Pancreas (tissue), 10 donors: ENCODE results near the gene ZC3HAV1L. TPM values are rescaled to one million over a fixed set of nuclear protein-coding genes. Genes with fewer than 3 reads are reported as not detected.

Source experiments
- ATAC-seq, 4 donors: fragments of 200-7000 bp; cut with Tn5 transposase; one replicate each; pipeline versions ENCODE4 v1.8.0 to v1.9.1; 2020; ENCODE audit warnings: mild to moderate bottlenecking in 4 of 4, moderate library complexity in 4 of 4
- DNase-seq, 6 donors: peaks; one replicate each; pipeline ENCODE4 v3.0.0-alpha.2; 2020
- FAIRE-seq: peaks from 2 replicates; lab custom pipeline; 2012; peaks lifted over from hg19 to GRCh38; lab: Jason Lieb, UNC
- H3K27ac ChIP-seq, 4 donors: fragments of 200-600 bp; sonication (generic); 1 replicate in 3 of 4; 2 replicates in 1 of 4; pipeline versions ENCODE4 v1.5.0 to v1.8.0; 2020
- H3K27me3 ChIP-seq, 4 donors: fragments of 200-600 bp; one replicate each; pipeline ENCODE4 v1.8.0; 2021
- H3K36me3 ChIP-seq, 3 donors: fragments of 200-600 bp; sonication (generic) in 1 of 3; one replicate each; pipeline versions ENCODE4 v1.5.0 to v1.8.0; 2020 to 2021
- H3K4me1 ChIP-seq, 3 donors: fragments of 200-600 bp; one replicate each; pipeline ENCODE4 v1.8.0; 2021
- H3K4me3 ChIP-seq, 4 donors: fragments of 200-600 bp; sonication (generic) in 2 of 4; one replicate each; pipeline versions ENCODE4 v1.5.0 to v1.8.0; 2020 to 2021
- H3K9me3 ChIP-seq, 4 donors: fragments of 200-600 bp; one replicate each; pipeline ENCODE4 v1.8.0; 2021
- WGBS, 2 donors: extraction: QIAGEN DNeasy Blood & Tissue Kit; methylation state at CpG; one replicate each; pipeline ENCODE4 v1.1.7; 2013; 5-methylcytosine and 5-hydroxymethylcytosine counted together
- intact Hi-C, 3 donors: fragments of 100-400 bp; cut with DNase I; formaldehyde crosslinking; loops; one replicate each; pipeline versions ENCODE4 v1.11.1 to v1.14.2; 2022
- polyA plus RNA-seq, 2 donors: library from polyadenylated mRNA; stranded (reverse); fragments of 200-250 nt; gene quantifications; one replicate each; pipeline ENCODE4 v1.2.3, GENCODE V29; 2013
- total RNA-seq, 6 donors: library from RNA; stranded (reverse); fragmentation: NEBNext Ultra II Directional in 4 of 6; extraction: Animal tissue kit (Norgen Biotek cat#: 25700) in 4 of 6; gene quantifications; one replicate each; pipeline versions ENCODE4 v1.2.1 to v1.2.4, GENCODE V29; 2021 to 2023
- TF ChIP-seq, protein P1 (sequence below), 4 donors: fragments of 200-600 bp; sonication (generic) in 3 of 4; IDR thresholded peaks; one replicate each; pipeline versions ENCODE4 v1.5.0 to v1.8.0; 2021; ENCODE audit warnings: antibody characterized with exemption in 4 of 4
- donor health status: healthy with polysubstance abuse.
- donor health status: DM: no; HTN: no; CAD: no; lungs with moderate emphysema.
- donor health status: DM: no; HTN: no; CAD: no.
- donor health status: control.
- donor health status: control.
- donor health status: Bipolar disorder and iron deficiency.
- donor health status: DM: yes; HTN: yes; CAD: no.
- donor health status: DM: no; HTN: no; CAD: no.
- donor health status: DM: no; HTN: no; CAD: no.
- donor health status: DM: yes; HTN: yes; CAD: no.

Gene ZC3HAV1L
- total and polyA plus RNA-seq, 8 donors = 0.87 to 5.7 (median 2.0) TPM

DNA sequence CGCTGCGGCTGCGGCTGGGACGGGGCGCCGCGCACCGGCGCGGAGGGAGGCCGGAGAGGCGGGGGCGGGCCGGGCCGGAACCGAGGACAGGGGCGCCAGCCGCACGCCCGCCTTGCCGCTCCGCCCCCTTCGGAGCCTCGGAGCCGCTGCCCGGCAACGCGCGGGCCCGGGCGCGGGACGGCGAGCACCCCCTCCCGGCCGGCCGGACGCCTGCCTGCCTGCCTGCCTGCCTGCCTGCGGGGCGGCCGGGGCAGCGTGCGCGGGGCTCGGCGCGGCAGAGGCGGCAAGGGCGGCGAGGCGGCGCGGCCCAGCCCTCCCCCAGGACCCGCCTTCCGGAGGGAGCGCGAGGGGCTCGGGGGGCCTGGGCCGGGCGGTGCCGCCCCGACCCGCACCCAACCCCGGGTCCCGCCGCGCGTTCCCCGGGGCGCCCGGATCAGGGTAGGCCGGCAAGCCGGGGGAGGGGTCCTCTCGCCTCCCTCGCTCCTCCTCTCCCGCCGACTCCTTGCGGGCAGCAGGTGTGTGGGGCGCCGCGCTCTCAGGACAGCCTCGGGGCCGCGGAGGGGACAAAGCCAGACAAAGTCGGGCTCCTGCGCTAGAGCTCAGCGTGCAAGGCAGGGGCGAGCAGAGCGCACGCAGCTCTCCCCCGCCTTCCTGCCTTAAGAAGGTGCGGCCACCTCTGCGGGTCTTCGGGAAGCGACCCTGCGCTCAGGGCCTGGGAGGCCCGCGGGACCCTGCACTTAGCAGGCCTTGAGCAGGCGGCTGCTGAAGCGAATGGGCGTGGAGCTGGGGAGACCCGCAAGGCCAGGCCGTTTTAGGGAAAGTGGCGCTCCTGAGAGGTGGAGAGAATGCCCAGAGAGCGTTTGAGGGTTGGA, 54.3 kb downstream of the ZC3HAV1L start, which contains the start of gene KIAA1549:
KIAA1549 (minus strand) TSS at position 58 of the 872 bp plus-strand sequence. CDS start 120 bp downstream, outside the sequence.
- peak within 1 kb of the TSS; percentile 40 to 58 (median 52) for H3K27ac ChIP-seq
- ATAC-seq (peak; percentile 81 to 88 (median 87)), FAIRE-seq (no peak), DNase-seq (peak; percentile 71 to 89 (median 84))
- H3K27me3 ChIP-seq = no peaks in the 10 kb centered on the region
- TF ChIP-seq, protein P1, sequence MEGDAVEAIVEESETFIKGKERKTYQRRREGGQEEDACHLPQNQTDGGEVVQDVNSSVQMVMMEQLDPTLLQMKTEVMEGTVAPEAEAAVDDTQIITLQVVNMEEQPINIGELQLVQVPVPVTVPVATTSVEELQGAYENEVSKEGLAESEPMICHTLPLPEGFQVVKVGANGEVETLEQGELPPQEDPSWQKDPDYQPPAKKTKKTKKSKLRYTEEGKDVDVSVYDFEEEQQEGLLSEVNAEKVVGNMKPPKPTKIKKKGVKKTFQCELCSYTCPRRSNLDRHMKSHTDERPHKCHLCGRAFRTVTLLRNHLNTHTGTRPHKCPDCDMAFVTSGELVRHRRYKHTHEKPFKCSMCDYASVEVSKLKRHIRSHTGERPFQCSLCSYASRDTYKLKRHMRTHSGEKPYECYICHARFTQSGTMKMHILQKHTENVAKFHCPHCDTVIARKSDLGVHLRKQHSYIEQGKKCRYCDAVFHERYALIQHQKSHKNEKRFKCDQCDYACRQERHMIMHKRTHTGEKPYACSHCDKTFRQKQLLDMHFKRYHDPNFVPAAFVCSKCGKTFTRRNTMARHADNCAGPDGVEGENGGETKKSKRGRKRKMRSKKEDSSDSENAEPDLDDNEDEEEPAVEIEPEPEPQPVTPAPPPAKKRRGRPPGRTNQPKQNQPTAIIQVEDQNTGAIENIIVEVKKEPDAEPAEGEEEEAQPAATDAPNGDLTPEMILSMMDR (IDR thresholded peaks at IDR 0.05) = no peak
- intact Hi-C loops = loop anchor here in 2 of 3 donors (10.0 kb wide), 1 partner anchor 97 kb away; no protein-coding TSS in a partner anchor
- peak within 1 kb of the TSS; percentile 48 to 66 (median 52) for H3K4me3 ChIP-seq
- peaks cover 4 to 26% (median 10%) of the 10 kb centered on the region in 3 donors for H3K4me1 ChIP-seq
- H3K36me3 ChIP-seq = no peaks in the 10 kb centered on the region
- WGBS, 2 donors = 1 to 2% methylated on average over 49 to 105 of the region's 105 CpGs
- no peaks in the 10 kb centered on the region for H3K9me3 ChIP-seq

DNA sequence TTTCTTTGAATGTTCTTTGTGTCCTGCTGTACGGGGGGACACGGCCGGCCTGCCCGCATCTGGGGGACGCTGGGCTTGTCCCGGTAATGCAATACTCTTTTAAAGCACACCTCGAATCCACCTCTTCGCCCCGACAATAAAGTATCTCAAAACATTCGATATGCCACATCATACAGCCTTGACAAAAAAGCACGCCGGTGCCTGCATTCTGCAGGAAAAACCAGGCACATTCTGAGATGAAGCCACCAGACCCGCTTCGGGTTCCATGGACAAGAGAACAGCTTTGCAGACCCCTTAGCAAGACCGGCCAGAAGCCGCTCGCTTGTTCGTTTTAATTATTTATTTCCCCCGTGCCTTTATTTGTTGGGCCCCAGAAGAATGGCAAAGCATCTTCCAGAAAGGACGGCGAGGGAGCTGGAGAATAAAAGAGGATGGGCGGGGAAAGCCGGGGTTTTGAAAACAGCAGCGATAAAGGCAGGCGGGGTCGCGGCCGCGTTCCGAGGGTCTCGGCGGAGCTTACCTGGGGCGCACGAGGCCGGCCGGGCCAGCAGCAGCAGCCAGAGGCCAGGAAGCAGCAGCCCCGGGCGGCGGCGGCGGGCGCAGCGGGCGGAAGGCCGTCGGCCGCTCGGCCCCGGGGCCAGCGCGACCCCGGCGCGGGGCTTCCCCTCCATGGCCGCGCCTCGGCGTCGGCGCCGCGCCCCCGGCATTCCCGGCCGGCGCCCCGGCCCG, 55.1 kb downstream of the ZC3HAV1L start:
- WGBS, 2 donors = 0% methylated on average over 40 to 68 of the region's 68 CpGs
- peak overlapping the region; percentile 47 to 66 (median 50) for H3K4me3 ChIP-seq
- H3K27ac ChIP-seq = peak overlapping the region; percentile 36 to 58 (median 52)
- peak in 2 of 6 donors; percentile 24 to 32 for DNase-seq
- H3K36me3 ChIP-seq = no peaks in the 10 kb centered on the region
- ATAC-seq = peak; percentile 19 to 47 (median 30)
- TF ChIP-seq, protein P1 (IDR thresholded peaks at IDR 0.05) = no peak
- no peaks in the 10 kb centered on the region for H3K9me3 ChIP-seq
- intact Hi-C loops = loop anchor here in 2 of 3 donors (10.0 kb wide), 1 partner anchor 96 kb away; no protein-coding TSS in a partner anchor
- no peaks in the 10 kb centered on the region for H3K27me3 ChIP-seq
- peaks cover 8 to 26% (median 10%) of the 10 kb centered on the region in 3 donors for H3K4me1 ChIP-seq
- no peak for FAIRE-seq

DNA sequence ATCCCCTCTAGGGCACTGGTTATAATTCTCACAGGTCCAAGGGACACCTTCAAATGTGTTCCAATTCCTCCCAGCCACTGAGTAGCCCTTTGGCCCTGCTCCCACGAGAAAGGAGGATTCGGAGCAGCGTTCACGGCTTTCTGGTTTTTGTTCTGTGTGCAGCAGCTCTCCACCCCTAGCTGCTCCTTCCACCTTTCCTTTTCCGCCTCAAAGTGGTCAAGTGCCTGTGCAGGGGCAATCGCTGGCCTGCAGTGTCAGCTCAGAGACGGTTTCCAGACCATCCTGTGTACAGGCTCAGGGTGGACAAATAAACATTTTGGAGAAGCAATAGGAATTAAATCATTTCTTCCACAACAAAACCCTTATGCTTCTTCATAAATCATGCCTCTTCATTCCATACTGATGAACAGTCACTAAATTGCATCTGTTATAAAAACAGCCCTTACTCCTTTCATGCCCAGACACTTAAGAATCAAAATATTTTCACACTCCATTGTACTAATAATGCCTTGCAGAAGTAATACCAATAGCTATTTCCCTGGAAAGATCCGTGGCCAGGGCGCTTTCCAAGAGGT, 55.8 kb downstream of the ZC3HAV1L start:
- H3K4me1 ChIP-seq = peaks cover 10 to 32% (median 10%) of the 10 kb centered on the region in 3 donors
- TF ChIP-seq, protein P1 (IDR thresholded peaks at IDR 0.05) = no peak
- H3K36me3 ChIP-seq = no peaks in the 10 kb centered on the region
- WGBS, 2 donors = 13 to 14% methylated on average over 9 of the region's 9 CpGs
- FAIRE-seq (no peak), DNase-seq (no peak), ATAC-seq (peak; percentile 8 to 22 (median 13))
- intact Hi-C loops = loop anchor here in 2 of 3 donors (10.0 kb wide), 1 partner anchor 95 kb away; no protein-coding TSS in a partner anchor
- peak overlapping the region; percentile 47 to 66 (median 50) for H3K4me3 ChIP-seq
- no peaks in the 10 kb centered on the region for H3K9me3 ChIP-seq
- peak overlapping the region; percentile 40 to 58 (median 52) for H3K27ac ChIP-seq
- H3K27me3 ChIP-seq = no peaks in the 10 kb centered on the region

DNA sequence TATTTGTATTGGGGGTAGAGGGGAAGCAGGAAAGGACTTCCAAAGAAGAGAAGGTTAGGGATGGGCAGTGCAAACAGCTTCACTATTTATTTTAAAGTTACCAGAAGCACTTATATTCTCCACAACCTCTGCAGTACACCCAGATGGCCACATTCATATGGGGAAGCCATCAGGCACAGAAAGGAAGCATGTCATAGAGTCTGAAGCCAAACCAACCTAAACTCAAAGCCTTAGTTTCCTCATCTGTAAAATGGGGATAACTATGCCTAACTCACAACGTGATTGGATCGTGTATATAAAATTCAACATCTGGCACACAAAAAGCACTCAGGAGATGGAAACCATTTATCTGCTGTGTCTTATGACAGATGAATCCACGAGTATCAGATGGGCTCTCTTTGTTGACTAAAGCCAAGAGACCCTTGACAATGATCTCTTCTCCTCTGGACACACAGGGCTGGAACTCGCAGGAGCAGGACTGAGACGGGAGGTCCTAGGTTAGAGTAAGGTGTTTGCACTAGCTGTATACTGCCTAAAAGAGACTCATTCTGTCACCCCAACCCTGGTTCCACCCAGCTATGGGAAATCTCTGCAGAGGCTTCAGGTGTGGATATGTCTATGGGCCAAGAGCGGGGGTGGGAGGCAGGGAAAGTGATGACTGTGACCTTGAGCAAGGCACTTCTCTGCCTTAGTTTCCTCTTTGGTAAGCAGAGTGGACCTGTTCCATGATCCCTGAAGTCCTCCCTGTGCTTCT, 56.4 kb downstream of the ZC3HAV1L start:
- Histone ChIP-seq H3K36me3 (no peaks in the 10 kb centered on the region), H3K4me1 (peaks cover 13 to 38% (median 17%) of the 10 kb centered on the region in 3 donors), H3K9me3 (no peaks in the 10 kb centered on the region), H3K4me3 (peak overlapping the region in 3 of 4 donors; percentile 47 to 66 (median 48)), H3K27me3 (no peaks in the 10 kb centered on the region), H3K27ac (peak overlapping the region; percentile 40 to 58 (median 54))
- DNase-seq (peak in 4 of 6 donors; percentile 60 to 77 (median 62)), FAIRE-seq (no peak), ATAC-seq (peak; percentile 43 to 65 (median 63))
- intact Hi-C loops = no loop called here
- TF ChIP-seq, protein P1 (IDR thresholded peaks at IDR 0.05) = peak in 1 of 4 donors; percentile 7
- WGBS, 2 donors = 39 to 47% methylated on average over 6 of the region's 6 CpGs
